Naive thymus-derived CD4-positive, alpha-beta T cell (primary cell): ENCODE measurements around the gene CDC42EP3. TPM values are rescaled to one million over a fixed set of nuclear protein-coding genes. Genes with fewer than 3 reads are reported as not detected.

ENCODE experiments used
- ATAC-seq: fragments of 150-1000 bp; cut with Tn5 transposase; 2 replicates; pipeline ENCODE4 v1.10.0; 2021; ENCODE audit warnings: mild to moderate bottlenecking, moderate library complexity
- CTCF ChIA-PET: fragments of 350-600 bp; sonication (Branson Sonifier 250); formaldehyde crosslinking; loops from one replicate; lab custom pipeline; 2021; ENCODE audit warnings: antibody characterized with exemption; lab: Charles Lee
- POLR2A ChIA-PET: fragments of 350-600 bp; sonication (Branson Sonifier 250); formaldehyde crosslinking; loops from one replicate; lab custom pipeline; 2021; ENCODE audit warnings: antibody characterized with exemption, inconsistent platforms; lab: Charles Lee
- DNase-seq, 9 donors: peaks; one replicate each; pipeline versions ENCODE4 v3.0.0 to v3.0.0-alpha.2; 2020 to 2022; ENCODE audit warnings: mixed read lengths in 1 of 9
- H3K27ac ChIP-seq: one replicate; pipeline ENCODE4 v1.7.0; 2013; ENCODE audit warnings: mild to moderate bottlenecking, low read depth, low read length, moderate library complexity
- H3K27me3 ChIP-seq, 2 donors: one replicate each; pipeline ENCODE4 v1.7.0; 2013; ENCODE audit warnings: low read length in 2 of 2, mild to moderate bottlenecking in 2 of 2, moderate library complexity in 2 of 2; ENCODE audit not compliant: control insufficient read depth in 2 of 2, insufficient read depth in 2 of 2
- H3K36me3 ChIP-seq, 3 experiments: 1 replicate in 2 of 3; 2 replicates in 1 of 3; pipeline ENCODE4 v1.7.0; 2013; ENCODE audit warnings: low read length in 3 of 3, mild to moderate bottlenecking in 3 of 3, moderate library complexity in 1 of 3; ENCODE audit not compliant: insufficient read depth in 3 of 3, control insufficient read depth in 2 of 3
- H3K4me1 ChIP-seq, 2 donors: one replicate each; pipeline ENCODE4 v1.7.0; 2013; ENCODE audit warnings: low read length in 2 of 2, mild to moderate bottlenecking in 2 of 2, moderate library complexity in 1 of 2; ENCODE audit not compliant: control insufficient read depth in 2 of 2, insufficient read depth in 2 of 2
- H3K4me3 ChIP-seq: 2 replicates; pipeline ENCODE4 v1.7.0; 2013; ENCODE audit warnings: mild to moderate bottlenecking, low read length
- H3K9me3 ChIP-seq, 3 experiments: 1 replicate in 2 of 3; 2 replicates in 1 of 3; pipeline ENCODE4 v1.7.0; 2013; ENCODE audit warnings: low read length in 3 of 3; ENCODE audit not compliant: control insufficient read depth in 2 of 3
- H3K27ac Mint-ChIP-seq, 9 donors: one replicate each; pipeline ENCODE4 v1.8.0; 2020 to 2022; ENCODE audit warnings: mixed read lengths in 9 of 9, mild to moderate bottlenecking in 8 of 9, moderate library complexity in 5 of 9, inconsistent platforms in 2 of 9
- H3K27me3 Mint-ChIP-seq, 5 donors: one replicate each; pipeline ENCODE4 v1.8.0; 2021 to 2022; ENCODE audit warnings: mixed read lengths in 5 of 5, mild to moderate bottlenecking in 1 of 5
- H3K36me3 Mint-ChIP-seq, 5 donors: one replicate each; pipeline ENCODE4 v1.8.0; 2020 to 2022; ENCODE audit warnings: mixed read lengths in 5 of 5, mild to moderate bottlenecking in 3 of 5, inconsistent platforms in 1 of 5
- H3K4me1 Mint-ChIP-seq, 7 donors: one replicate each; pipeline ENCODE4 v1.8.0; 2020 to 2022; ENCODE audit warnings: mixed read lengths in 7 of 7, mild to moderate bottlenecking in 3 of 7, inconsistent platforms in 1 of 7
- H3K4me3 Mint-ChIP-seq, 10 donors: one replicate each; pipeline ENCODE4 v1.8.0; 2020 to 2022; ENCODE audit warnings: mild to moderate bottlenecking in 10 of 10, mixed read lengths in 10 of 10, moderate library complexity in 6 of 10, inconsistent platforms in 2 of 10
- H3K9me3 Mint-ChIP-seq, 11 donors: one replicate each; pipeline ENCODE4 v1.8.0; 2020 to 2022; ENCODE audit warnings: mixed read lengths in 11 of 11, mild to moderate bottlenecking in 4 of 11, inconsistent platforms in 1 of 11, moderate library complexity in 1 of 11
- intact Hi-C, 2 donors: fragments of 100-400 bp; cut with micrococcal nuclease; formaldehyde crosslinking; loops; one replicate each; pipeline ENCODE4 v1.15.1; 2023
- polyA plus RNA-seq, 2 donors: library from polyadenylated mRNA; unstranded; fragments of 300-500 nt; fragmentation: Illumina TruSeq; gene quantifications; one replicate each; pipeline ENCODE4 v1.2.3, GENCODE V29; 2021
- total RNA-seq, 6 experiments: library from RNA in 5 of 6; stranded (reverse) in 5 of 6; gene quantifications; 1 replicate in 5 of 6; 2 replicates in 1 of 6; pipeline ENCODE4 v1.2.3 and lab custom pipeline; 2021 to 2026

The CDC42EP3 gene
- total and polyA plus RNA-seq, 7 experiments from 2014 or later = 15.9 to 96.3 (median 17.8) TPM

- Histone ChIP-seq H3K4me3 (peak overlapping the region; percentile 86), H3K27me3 (no peaks in the 10 kb centered on the region), H3K27ac (peak overlapping the region; percentile 72), H3K36me3 (peaks cover 0 to 5% (median 0%) of the 10 kb centered on the region in 3 experiments), H3K4me1 (peaks cover 23 to 30% of the 10 kb centered on the region in 2 donors), H3K9me3 (no peaks in the 10 kb centered on the region)
- POLR2A ChIA-PET = interaction anchor here (0.7 to 1.2 kb wide), 10 partner anchors 12 to 348 kb away, joined by 3 to 7 read pairs (median 3); no protein-coding TSS in a partner anchor
- CTCF ChIA-PET = no interaction called here
- ATAC-seq (peak; percentile 21), DNase-seq (no peak)
- Mint-ChIP-seq H3K36me3 (no peaks in the 10 kb centered on the region), H3K4me3 (peak overlapping the region; percentile 78 to 96 (median 89)), H3K27me3 (peaks cover 0 to 2% (median 0%) of the 10 kb centered on the region in 5 donors), H3K9me3 (peaks cover 0 to 2% (median 0%) of the 10 kb centered on the region in 11 donors), H3K4me1 (peaks cover 32 to 47% (median 45%) of the 10 kb centered on the region in 7 donors), H3K27ac (peak overlapping the region in 7 of 9 donors; percentile 71 to 89 (median 79))
- intact Hi-C loops = loop anchor here (1.0 to 10.0 kb wide), 22 partner anchors 12 to 1449 kb away; partner anchors contain the start of genes STRN (in 2 of the 2), GPATCH11 (in 1 of the 2), HEATR5B (in 1 of the 2) and PRKD3 (in 1 of the 2)
These were observed 318 bp upstream of the CDC42EP3 start for GRCh38 chr2:37671816-37672103.

GRCh38 chr2:37670378-37671008 lies 949 bp downstream of the CDC42EP3 start:
- ChIA-PET POLR2A (interaction anchor here (0.6 to 1.9 kb wide), 7 partner anchors 11 to 131 kb away, joined by 3 to 6 read pairs (median 4); no protein-coding TSS in a partner anchor), CTCF (interaction anchor here (0.6 to 0.7 kb wide), 2 partner anchors 16 to 276 kb away, joined by 3 read pairs; no protein-coding TSS in a partner anchor)
- DNase-seq (no peak), ATAC-seq (no peak)
- peaks cover 0 to 5% (median 0%) of the 10 kb centered on the region in 3 experiments for H3K36me3 ChIP-seq
- Mint-ChIP-seq H3K36me3 (peaks cover 0 to 4% (median 0%) of the 10 kb centered on the region in 5 donors), H3K27ac (peak overlapping the region; percentile 73 to 91 (median 82)), H3K4me3 (peak overlapping the region; percentile 85 to 98 (median 94)), H3K9me3 (no peaks in the 10 kb centered on the region), H3K27me3 (peaks cover 0 to 2% (median 0%) of the 10 kb centered on the region in 5 donors), H3K4me1 (peaks cover 41 to 58% (median 56%) of the 10 kb centered on the region in 7 donors)
- intact Hi-C loops = loop anchor here (1.0 to 10.0 kb wide), 17 partner anchors 11 to 1450 kb away; partner anchors contain the start of genes STRN (in 2 of the 2), GPATCH11 (in 1 of the 2), HEATR5B (in 1 of the 2) and PRKD3 (in 1 of the 2)
- no peaks in the 10 kb centered on the region for H3K9me3 ChIP-seq
- H3K27me3 ChIP-seq = no peaks in the 10 kb centered on the region
- peaks cover 26 to 39% of the 10 kb centered on the region in 2 donors for H3K4me1 ChIP-seq
- H3K27ac ChIP-seq = peak overlapping the region; percentile 72
- H3K4me3 ChIP-seq = peak overlapping the region; percentile 92

- DNase-seq (no peak), ATAC-seq (no peak)
- ChIA-PET POLR2A (interaction anchor here (0.6 to 1.9 kb wide), 3 partner anchors 8 to 79 kb away, joined by 3 to 6 read pairs (median 4); no protein-coding TSS in a partner anchor), CTCF (interaction anchor here (0.7 kb wide), 2 partner anchors 15 to 234 kb away, joined by 3 to 6 read pairs; no protein-coding TSS in a partner anchor)
- Mint-ChIP-seq H3K27ac (peak overlapping the region in 8 of 9 donors; percentile 37 to 88 (median 69)), H3K9me3 (no peaks in the 10 kb centered on the region), H3K4me1 (peaks cover 43 to 66% (median 63%) of the 10 kb centered on the region in 7 donors), H3K4me3 (peak overlapping the region; percentile 85 to 98 (median 94)), H3K27me3 (peaks cover 0 to 2% (median 0%) of the 10 kb centered on the region in 5 donors), H3K36me3 (peaks cover 0 to 4% (median 3%) of the 10 kb centered on the region in 5 donors)
- no peaks in the 10 kb centered on the region for H3K27me3 ChIP-seq
- H3K36me3 ChIP-seq = peaks cover 0 to 5% (median 0%) of the 10 kb centered on the region in 3 experiments
- intact Hi-C loops = loop anchor here in 1 of 2 donors (5.0 kb wide), 1 partner anchor 163 kb away; no protein-coding TSS in a partner anchor
- H3K4me3 ChIP-seq = peak overlapping the region; percentile 92
- no peak overlapping the region for H3K27ac ChIP-seq
- no peaks in the 10 kb centered on the region for H3K9me3 ChIP-seq
- peaks cover 26 to 40% of the 10 kb centered on the region in 2 donors for H3K4me1 ChIP-seq
These were observed 2.0 kb downstream of the CDC42EP3 start for GRCh38 chr2:37669446-37669845.

- Histone ChIP-seq H3K4me1 (peaks cover 24 to 38% of the 10 kb centered on the region in 2 donors), H3K27me3 (no peaks in the 10 kb centered on the region), H3K4me3 (no peak overlapping the region), H3K36me3 (peaks cover 0 to 5% (median 4%) of the 10 kb centered on the region in 3 experiments), H3K9me3 (no peaks in the 10 kb centered on the region), H3K27ac (no peak overlapping the region)
- Mint-ChIP-seq H3K9me3 (no peaks in the 10 kb centered on the region), H3K4me3 (no peak overlapping the region), H3K36me3 (peaks cover 0 to 14% (median 4%) of the 10 kb centered on the region in 5 donors), H3K27ac (peak overlapping the region in 5 of 9 donors; percentile 6 to 59 (median 41)), H3K27me3 (no peaks in the 10 kb centered on the region), H3K4me1 (peaks cover 40 to 74% (median 66%) of the 10 kb centered on the region in 7 donors)
- no peak for DNase-seq
- CTCF ChIA-PET = no interaction called here
- POLR2A ChIA-PET = interaction anchor here (0.5 to 1.4 kb wide), 2 partner anchors 11 to 1063 kb away, joined by 3 to 5 read pairs; no protein-coding TSS in a partner anchor
- intact Hi-C loops = loop anchor here in 1 of 2 donors (5.0 kb wide), 1 partner anchor 165 kb away; no protein-coding TSS in a partner anchor
- no peak for ATAC-seq
These were observed 3.7 kb downstream of the CDC42EP3 start for GRCh38 chr2:37667704-37668103.

- Mint-ChIP-seq H3K27me3 (no peaks in the 10 kb centered on the region), H3K9me3 (no peaks in the 10 kb centered on the region), H3K27ac (peak overlapping the region in 4 of 9 donors; percentile 7 to 75 (median 39)), H3K4me3 (no peak overlapping the region), H3K4me1 (peaks cover 39 to 80% (median 71%) of the 10 kb centered on the region in 7 donors), H3K36me3 (peaks cover 0 to 14% (median 8%) of the 10 kb centered on the region in 5 donors)
- POLR2A ChIA-PET = interaction anchor here (1.4 kb wide), 1 partner anchor 10 kb away, joined by 5 read pairs; no protein-coding TSS in a partner anchor
- no peaks in the 10 kb centered on the region for H3K9me3 ChIP-seq
- peaks cover 0 to 4% (median 1%) of the 10 kb centered on the region in 3 experiments for H3K36me3 ChIP-seq
- H3K27me3 ChIP-seq = no peaks in the 10 kb centered on the region
- intact Hi-C loops = loop anchor here in 1 of 2 donors (5.0 kb wide), 1 partner anchor 166 kb away; no protein-coding TSS in a partner anchor
- no peak for ATAC-seq
- H3K4me1 ChIP-seq = peaks cover 22 to 37% of the 10 kb centered on the region in 2 donors
- CTCF ChIA-PET = no interaction called here
- H3K4me3 ChIP-seq = no peak overlapping the region
- no peak overlapping the region for H3K27ac ChIP-seq
- no peak for DNase-seq
These were observed 4.7 kb downstream of the CDC42EP3 start for GRCh38 chr2:37666772-37667171.
